Panc1 (cell line): ENCODE results near the gene FANCC.

ENCODE experiments used
- CTCF ChIP-seq: fragments of 450-650 bp; IDR thresholded peaks from 2 replicates; pipeline ENCODE4 v1.5.1; 2017; ENCODE audit warnings: mild to moderate bottlenecking
- POLR2AphosphoS5 ChIP-seq: IDR thresholded peaks from 2 replicates; pipeline ENCODE4 v1.6.1; 2012; ENCODE audit warnings: mild to moderate bottlenecking, low read depth, low read length, moderate library complexity
- REST ChIP-seq, 2 experiments: IDR thresholded peaks; 2 replicates each; pipeline ENCODE4 v1.6.1; 2011 to 2012; ENCODE audit warnings: low read depth in 2 of 2, control low read depth in 1 of 2, low read length in 1 of 2, mild to moderate bottlenecking in 1 of 2, moderate library complexity in 1 of 2; ENCODE audit not compliant: insufficient read depth in 1 of 2
- SIN3A ChIP-seq: IDR thresholded peaks from 2 replicates; pipeline ENCODE4 v1.6.1; 2012; ENCODE audit warnings: low read depth, mild to moderate bottlenecking, low read length, moderate library complexity, borderline replicate concordance; ENCODE audit not compliant: insufficient read depth
- TCF7L2 ChIP-seq: IDR thresholded peaks from 2 replicates; pipeline ENCODE4 v1.6.1; 2011; ENCODE audit warnings: mild to moderate bottlenecking, low read depth, low read length, inconsistent platforms

- TF ChIP-seq CTCF = no peak
- no peak for TF ChIP-seq SIN3A
- no peak for TF ChIP-seq TCF7L2
- no peak for TF ChIP-seq REST (IDR thresholded peaks at IDR 0.05; ENCODE audit: insufficient read depth in 1 of 2, low read depth in 2 of 2, low read length in 1 of 2)
- TF ChIP-seq POLR2AphosphoS5 = no peak
Measured at GRCh38 chr9:95140821-95141220, 176.7 kb downstream of the FANCC start.
